DOHH2 (cell line): Measurements from ENCODE around the gene HBE1.

Experiments used
- EZH2phosphoT487 ChIP-seq: fragments of 200-600 bp; sonication (generic); IDR thresholded peaks from 2 replicates; pipeline ENCODE4 v1.6.1; 2017; ENCODE audit warnings: borderline replicate concordance, mild to moderate bottlenecking, antibody characterized with exemption, low read length, moderate library complexity, mixed read lengths
- TF ChIP-seq, protein P1 (sequence below): fragments of 200-600 bp; sonication (generic); IDR thresholded peaks from one replicate; pipeline ENCODE4 v1.5.1; 2014; ENCODE audit warnings: antibody characterized with exemption, mild to moderate bottlenecking, low read depth, low read length; ENCODE audit not compliant: poor library complexity, severe bottlenecking

DNA sequence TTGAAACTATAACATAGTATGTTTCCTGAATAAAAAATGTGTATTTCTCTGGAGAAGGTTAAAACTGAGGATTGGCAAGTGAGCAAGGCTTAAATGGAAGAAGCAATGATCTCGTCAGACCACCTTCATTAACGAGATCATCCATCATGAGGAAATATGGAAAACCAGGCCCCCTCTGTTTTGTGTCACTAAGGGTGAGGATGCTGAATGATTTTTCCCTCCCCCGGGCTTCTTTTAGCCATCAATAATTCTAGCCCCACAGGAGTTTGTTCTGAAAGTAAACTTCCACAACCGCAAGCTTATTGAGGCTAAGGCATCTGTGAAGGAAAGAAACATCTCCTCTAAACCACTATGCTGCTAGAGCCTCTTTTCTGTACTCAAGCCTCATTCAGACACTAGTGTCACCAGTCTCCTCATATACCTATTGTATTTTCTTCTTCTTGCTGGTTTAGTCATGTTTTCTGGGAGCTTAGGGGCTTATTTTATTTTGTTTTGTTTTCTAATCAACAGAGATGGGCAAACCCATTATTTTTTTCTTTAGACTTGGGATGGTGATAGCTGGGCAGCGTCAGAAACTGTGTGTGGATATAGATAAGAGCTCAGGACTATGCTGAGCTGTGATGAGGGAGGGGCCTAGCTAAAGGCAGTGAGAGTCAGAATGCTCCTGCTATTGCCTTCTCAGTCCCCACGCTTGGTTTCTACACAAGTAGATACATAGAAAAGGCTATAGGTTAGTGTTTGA, 5.8 kb upstream of the HBE1 start:
- TF ChIP-seq, protein P1, sequence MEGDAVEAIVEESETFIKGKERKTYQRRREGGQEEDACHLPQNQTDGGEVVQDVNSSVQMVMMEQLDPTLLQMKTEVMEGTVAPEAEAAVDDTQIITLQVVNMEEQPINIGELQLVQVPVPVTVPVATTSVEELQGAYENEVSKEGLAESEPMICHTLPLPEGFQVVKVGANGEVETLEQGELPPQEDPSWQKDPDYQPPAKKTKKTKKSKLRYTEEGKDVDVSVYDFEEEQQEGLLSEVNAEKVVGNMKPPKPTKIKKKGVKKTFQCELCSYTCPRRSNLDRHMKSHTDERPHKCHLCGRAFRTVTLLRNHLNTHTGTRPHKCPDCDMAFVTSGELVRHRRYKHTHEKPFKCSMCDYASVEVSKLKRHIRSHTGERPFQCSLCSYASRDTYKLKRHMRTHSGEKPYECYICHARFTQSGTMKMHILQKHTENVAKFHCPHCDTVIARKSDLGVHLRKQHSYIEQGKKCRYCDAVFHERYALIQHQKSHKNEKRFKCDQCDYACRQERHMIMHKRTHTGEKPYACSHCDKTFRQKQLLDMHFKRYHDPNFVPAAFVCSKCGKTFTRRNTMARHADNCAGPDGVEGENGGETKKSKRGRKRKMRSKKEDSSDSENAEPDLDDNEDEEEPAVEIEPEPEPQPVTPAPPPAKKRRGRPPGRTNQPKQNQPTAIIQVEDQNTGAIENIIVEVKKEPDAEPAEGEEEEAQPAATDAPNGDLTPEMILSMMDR = no peak
- no peak for TF ChIP-seq EZH2phosphoT487
